ENCODE results near the gene PRDX5. TPM values are rescaled to one million over a fixed set of nuclear protein-coding genes. Genes with fewer than 3 reads are reported as not detected.

PRDX5 gene
- total and polyA plus RNA-seq, 7 donors, result 122 to 323 (median 178) TPM

DNA sequence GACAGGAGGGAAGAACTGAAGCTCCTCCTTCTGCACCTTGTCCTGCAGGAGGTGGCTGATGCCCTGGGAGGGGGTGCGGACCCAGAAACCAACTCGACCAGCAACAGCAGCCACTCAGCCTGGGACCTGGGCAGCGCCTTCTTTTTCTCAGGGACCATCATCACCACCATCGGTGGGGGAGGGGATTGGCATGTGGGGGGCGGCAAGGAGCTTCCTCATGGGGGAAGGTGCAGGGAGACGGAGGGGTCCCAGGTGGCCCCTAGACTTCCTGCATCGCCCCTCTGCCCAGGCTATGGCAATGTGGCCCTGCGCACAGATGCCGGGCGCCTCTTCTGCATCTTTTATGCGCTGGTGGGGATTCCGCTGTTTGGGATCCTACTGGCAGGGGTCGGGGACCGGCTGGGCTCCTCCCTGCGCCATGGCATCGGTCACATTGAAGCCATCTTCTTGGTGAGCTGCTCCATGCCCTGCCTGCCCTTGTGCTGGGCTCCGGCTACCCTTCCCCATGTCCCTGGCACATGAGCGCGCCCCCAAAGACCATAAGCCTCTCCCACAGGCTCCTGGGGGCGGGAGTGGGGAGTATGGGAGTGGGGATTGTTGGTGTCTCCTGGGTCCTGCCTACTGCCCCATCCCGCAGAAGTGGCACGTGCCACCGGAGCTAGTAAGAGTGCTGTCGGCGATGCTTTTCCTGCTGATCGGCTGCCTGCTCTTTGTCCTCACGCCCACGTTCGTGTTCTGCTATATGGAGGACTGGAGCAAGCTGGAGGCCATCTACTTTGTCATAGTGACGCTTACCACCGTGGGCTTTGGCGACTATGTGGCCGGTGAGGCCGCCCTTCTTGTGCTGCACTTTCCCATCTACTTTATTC lies 20.9 kb upstream of the PRDX5 start:
- H3K9me3 ChIP-seq, result no peaks in the 10 kb centered on the region
- ATAC-seq (no peak), DNase-seq (no peak)
- no peak overlapping the region for H3K27ac ChIP-seq
- intact Hi-C loops (cut with DNase I), result no loop called here
- TF ChIP-seq, protein P1, sequence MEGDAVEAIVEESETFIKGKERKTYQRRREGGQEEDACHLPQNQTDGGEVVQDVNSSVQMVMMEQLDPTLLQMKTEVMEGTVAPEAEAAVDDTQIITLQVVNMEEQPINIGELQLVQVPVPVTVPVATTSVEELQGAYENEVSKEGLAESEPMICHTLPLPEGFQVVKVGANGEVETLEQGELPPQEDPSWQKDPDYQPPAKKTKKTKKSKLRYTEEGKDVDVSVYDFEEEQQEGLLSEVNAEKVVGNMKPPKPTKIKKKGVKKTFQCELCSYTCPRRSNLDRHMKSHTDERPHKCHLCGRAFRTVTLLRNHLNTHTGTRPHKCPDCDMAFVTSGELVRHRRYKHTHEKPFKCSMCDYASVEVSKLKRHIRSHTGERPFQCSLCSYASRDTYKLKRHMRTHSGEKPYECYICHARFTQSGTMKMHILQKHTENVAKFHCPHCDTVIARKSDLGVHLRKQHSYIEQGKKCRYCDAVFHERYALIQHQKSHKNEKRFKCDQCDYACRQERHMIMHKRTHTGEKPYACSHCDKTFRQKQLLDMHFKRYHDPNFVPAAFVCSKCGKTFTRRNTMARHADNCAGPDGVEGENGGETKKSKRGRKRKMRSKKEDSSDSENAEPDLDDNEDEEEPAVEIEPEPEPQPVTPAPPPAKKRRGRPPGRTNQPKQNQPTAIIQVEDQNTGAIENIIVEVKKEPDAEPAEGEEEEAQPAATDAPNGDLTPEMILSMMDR (IDR thresholded peaks at IDR 0.05), result no peak
- H3K4me1 ChIP-seq, result peaks cover 28% of the 10 kb centered on the region
- WGBS, 3 donors, result 17 to 22% (median 20%) methylated on average over 30 to 34 of the region's 34 CpGs
- H3K36me3 ChIP-seq (ENCODE audit: insufficient read depth in 1 of 2, low read depth in 1 of 2), result no peaks in the 10 kb centered on the region
- H3K4me3 ChIP-seq, result no peak overlapping the region
- peaks cover 0 to 87% (median 40%) of the 10 kb centered on the region in 3 donors for H3K27me3 ChIP-seq (ENCODE audit: insufficient read depth in 3 of 3, low read length in 2 of 3)

DNA sequence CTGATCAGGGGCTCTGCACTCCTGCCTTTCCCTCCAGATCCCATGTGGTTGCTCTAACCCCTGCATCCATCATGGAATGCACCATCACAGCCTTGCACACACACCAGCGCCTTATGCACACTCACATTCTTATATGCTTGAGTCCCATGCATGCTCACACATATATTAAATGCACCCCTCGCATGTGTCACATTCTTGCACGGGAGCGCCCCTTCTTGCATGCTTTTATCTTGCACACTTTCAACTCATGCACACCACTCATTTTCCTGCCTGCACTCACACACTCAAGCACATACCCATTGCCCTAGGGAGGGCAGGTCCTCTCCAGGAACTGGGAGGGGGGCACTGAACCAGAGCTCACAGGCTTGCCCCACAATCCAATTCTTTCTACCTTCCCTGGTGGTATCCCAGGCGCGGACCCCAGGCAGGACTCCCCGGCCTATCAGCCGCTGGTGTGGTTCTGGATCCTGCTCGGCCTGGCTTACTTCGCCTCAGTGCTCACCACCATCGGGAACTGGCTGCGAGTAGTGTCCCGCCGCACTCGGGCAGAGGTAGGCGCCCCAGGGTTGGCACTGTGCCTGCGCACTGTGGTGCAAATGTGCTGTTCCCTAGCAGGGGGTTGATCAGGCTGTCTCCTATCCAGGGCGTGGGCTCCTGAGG lies 20.1 kb upstream of the PRDX5 start:
- TF ChIP-seq, protein P1 (IDR thresholded peaks at IDR 0.05), result no peak
- DNase-seq, result no peak
- Histone ChIP-seq H3K36me3 (ENCODE audit: insufficient read depth in 1 of 2, low read depth in 1 of 2) (no peaks in the 10 kb centered on the region), H3K4me1 (peaks cover 23% of the 10 kb centered on the region), H3K4me3 (no peak overlapping the region), H3K27me3 (ENCODE audit: insufficient read depth in 3 of 3, low read length in 2 of 3) (peaks cover 0 to 83% (median 32%) of the 10 kb centered on the region in 3 donors), H3K9me3 (no peaks in the 10 kb centered on the region), H3K27ac (no peak overlapping the region)
- intact Hi-C loops (cut with DNase I), result loop anchor here in 1 of 2 donors (2.0 kb wide), 1 partner anchor 93 kb away; no protein-coding TSS in a partner anchor
- no peak for ATAC-seq
- WGBS, 3 donors, result 51 to 54% (median 52%) methylated on average over 18 of the region's 18 CpGs

DNA sequence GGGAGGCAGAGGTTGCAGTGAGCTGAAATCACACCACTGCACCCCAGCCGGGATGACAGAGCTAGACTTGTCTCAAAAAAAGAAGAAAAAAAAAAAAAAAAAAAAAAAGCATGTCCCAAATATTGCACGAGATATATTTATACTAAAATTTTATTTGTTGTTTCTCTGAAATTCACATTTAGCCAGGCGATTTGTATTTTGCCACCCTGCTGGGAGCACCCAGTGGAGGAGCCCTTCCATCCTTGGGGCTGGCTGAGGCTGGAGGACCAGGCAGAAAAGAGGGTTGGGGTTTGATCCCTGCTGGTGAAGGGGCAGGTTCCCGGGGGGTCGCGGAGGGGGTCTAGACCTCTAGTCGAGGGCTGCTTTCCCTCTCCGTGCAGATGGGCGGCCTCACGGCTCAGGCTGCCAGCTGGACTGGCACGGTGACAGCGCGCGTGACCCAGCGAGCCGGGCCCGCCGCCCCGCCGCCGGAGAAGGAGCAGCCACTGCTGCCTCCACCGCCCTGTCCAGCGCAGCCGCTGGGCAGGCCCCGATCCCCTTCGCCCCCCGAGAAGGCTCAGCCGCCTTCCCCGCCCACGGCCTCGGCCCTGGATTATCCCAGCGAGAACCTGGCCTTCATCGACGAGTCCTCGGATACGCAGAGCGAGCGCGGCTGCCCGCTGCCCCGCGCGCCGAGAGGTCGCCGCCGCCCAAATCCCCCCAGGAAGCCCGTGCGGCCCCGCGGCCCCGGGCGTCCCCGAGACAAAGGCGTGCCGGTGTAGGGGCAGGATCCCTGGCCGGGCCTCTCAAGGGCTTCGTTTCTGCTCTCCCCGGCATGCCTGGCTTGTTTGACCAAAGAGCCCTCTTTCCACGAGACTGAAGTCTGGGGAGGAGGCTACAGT lies 18.7 kb upstream of the PRDX5 start:
- TF ChIP-seq, protein P1 (IDR thresholded peaks at IDR 0.05), result no peak
- H3K4me1 ChIP-seq, result peaks cover 29% of the 10 kb centered on the region
- peaks cover 0 to 70% (median 25%) of the 10 kb centered on the region in 3 donors for H3K27me3 ChIP-seq (ENCODE audit: insufficient read depth in 3 of 3, low read length in 2 of 3)
- ATAC-seq (peak; percentile 38 to 78 (median 64)), DNase-seq (peak; percentile 73 to 86)
- H3K9me3 ChIP-seq, result no peaks in the 10 kb centered on the region
- WGBS, 3 donors, result 3 to 9% (median 5%) methylated on average over 32 to 60 of the region's 60 CpGs
- no peaks in the 10 kb centered on the region for H3K36me3 ChIP-seq (ENCODE audit: insufficient read depth in 1 of 2, low read depth in 1 of 2)
- H3K27ac ChIP-seq, result no peak overlapping the region
- peak overlapping the region; percentile 67 for H3K4me3 ChIP-seq
- intact Hi-C loops (cut with DNase I), result loop anchor here in 1 of 2 donors (2.0 kb wide), 1 partner anchor 94 kb away; no protein-coding TSS in a partner anchor

DNA sequence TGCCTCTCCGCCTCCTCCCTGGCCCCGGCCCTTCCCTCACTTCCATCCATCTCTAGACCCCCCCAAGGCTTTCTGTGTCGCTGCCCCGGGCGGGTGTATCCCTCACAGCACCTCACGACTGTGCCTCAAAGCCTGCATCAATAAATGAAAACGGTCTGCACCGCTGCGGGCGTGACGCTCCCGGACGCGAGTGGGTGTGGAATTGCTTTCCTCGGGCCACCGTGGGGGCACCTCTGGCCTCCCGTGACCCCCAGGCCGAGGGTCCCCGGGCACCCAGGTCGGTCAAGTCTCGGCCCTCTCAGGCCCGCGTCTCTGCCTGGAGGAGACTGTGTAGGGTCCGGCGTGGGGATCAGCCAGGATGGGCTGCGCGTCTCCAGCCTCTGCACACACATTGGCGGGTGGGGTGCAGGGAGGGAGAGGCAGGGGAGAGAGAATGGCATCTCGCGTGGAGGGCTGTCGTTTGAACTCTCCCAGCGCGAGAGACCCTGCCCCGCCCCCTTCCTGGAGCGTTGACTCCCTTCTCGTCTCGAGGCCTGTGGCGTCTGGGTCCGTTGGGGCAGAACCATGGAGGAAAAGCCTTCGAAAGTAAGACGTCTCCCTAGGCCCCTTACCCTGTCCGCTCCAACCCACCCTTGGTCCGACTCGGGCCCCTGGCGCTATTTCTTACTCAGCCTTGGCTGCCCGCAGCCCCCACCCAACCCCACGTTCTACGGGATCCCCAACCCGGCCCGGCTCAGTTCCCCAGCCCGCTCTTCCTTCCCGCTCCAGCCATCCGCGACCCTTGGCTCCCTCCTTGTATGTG lies 17.9 kb upstream of the PRDX5 start, which contains the start of gene CATSPERZ:
CATSPERZ (plus strand) TSS at position 512 of the 802 bp plus-strand sequence; CDS start at position 565, 53 bp downstream.
- Histone ChIP-seq H3K27me3 (ENCODE audit: insufficient read depth in 3 of 3, low read length in 2 of 3) (peaks cover 0 to 66% (median 25%) of the 10 kb centered on the region in 3 donors), H3K4me1 (peaks cover 29% of the 10 kb centered on the region), H3K36me3 (ENCODE audit: insufficient read depth in 1 of 2, low read depth in 1 of 2) (no peaks in the 10 kb centered on the region), H3K4me3 (peak within 1 kb of the TSS; percentile 67), H3K9me3 (no peaks in the 10 kb centered on the region), H3K27ac (no peak within 1 kb of the TSS)
- intact Hi-C loops (cut with DNase I), result loop anchor here (2.0 to 5.0 kb wide), 3 partner anchors 48 to 95 kb away; partner anchors contain the start of genes FERMT3 (in 1 of the 2) and PLCB3 (in 1 of the 2)
- peak in 1 of 4 donors; percentile 1 for ATAC-seq
- TF ChIP-seq, protein P1 (IDR thresholded peaks at IDR 0.05), result no peak
- DNase-seq, result no peak
- 11 to 17% (median 16%) methylated on average over 49 to 54 of the region's 54 CpGs for WGBS, 3 donors

All from psoas muscle (tissue), 8 donors.